H9 (cell line): Measurements from ENCODE around the gene ZNF423. TPM values are rescaled to one million over a fixed set of nuclear protein-coding genes. Genes with fewer than 3 reads are reported as not detected.

Experiments
- DNase-seq: peaks from one replicate; pipeline ENCODE4 v3.0.0-alpha.2; 2017
- H2AFZ ChIP-seq: one replicate; pipeline ENCODE4 v1.6.1; 2013; ENCODE audit warnings: mild to moderate bottlenecking, low read length, control low read depth, moderate library complexity
- H2AK5ac ChIP-seq: 2 replicates; pipeline ENCODE4 v1.6.1; 2013; ENCODE audit warnings: low read length, control low read depth, mixed read lengths; ENCODE audit not compliant: insufficient read length
- H2BK120ac ChIP-seq: one replicate; pipeline ENCODE4 v1.6.1; 2013; ENCODE audit warnings: low read depth, mild to moderate bottlenecking, low read length, control low read depth, inconsistent platforms; ENCODE audit not compliant: poor library complexity, severe bottlenecking
- H2BK12ac ChIP-seq: 2 replicates; pipeline ENCODE4 v1.6.1; 2013; ENCODE audit warnings: low read length, control low read depth, mixed read lengths, low read depth; ENCODE audit not compliant: insufficient read length
- H2BK15ac ChIP-seq: 2 replicates; pipeline ENCODE4 v1.6.1; 2013; ENCODE audit warnings: low read depth, low read length, control low read depth
- H2BK20ac ChIP-seq: one replicate; pipeline ENCODE4 v1.6.1; 2013; ENCODE audit warnings: low read depth, mild to moderate bottlenecking, low read length, control low read depth, inconsistent platforms; ENCODE audit not compliant: poor library complexity, severe bottlenecking
- H2BK5ac ChIP-seq: 2 replicates; pipeline ENCODE4 v1.6.1; 2013; ENCODE audit warnings: low read length, control low read depth, mixed read lengths; ENCODE audit not compliant: insufficient read length
- H3K14ac ChIP-seq: 2 replicates; pipeline ENCODE4 v1.6.1; 2013; ENCODE audit warnings: low read length, control low read depth; ENCODE audit not compliant: insufficient read depth
- H3K18ac ChIP-seq: 2 replicates; pipeline ENCODE4 v1.6.1; 2013; ENCODE audit warnings: low read depth, mild to moderate bottlenecking, mixed read lengths, low read length, control low read depth; ENCODE audit not compliant: insufficient read length
- H3K23ac ChIP-seq: 2 replicates; pipeline ENCODE4 v1.6.1; 2013; ENCODE audit warnings: low read length, control low read depth, mixed read lengths, low read depth; ENCODE audit not compliant: insufficient read length
- H3K23me2 ChIP-seq: 2 replicates; pipeline ENCODE4 v1.6.1; 2013; ENCODE audit warnings: low read depth, mild to moderate bottlenecking, mixed read lengths, low read length, control low read depth; ENCODE audit not compliant: insufficient read length, poor library complexity, severe bottlenecking
- H3K27ac ChIP-seq: 2 replicates; pipeline ENCODE4 v1.5.1; 2013; ENCODE audit warnings: low read length, control low read depth, mixed read lengths, low read depth; ENCODE audit not compliant: insufficient read length
- H3K27me3 ChIP-seq: 2 replicates; pipeline ENCODE4 v1.6.1; 2013; ENCODE audit warnings: low read length, control low read depth, inconsistent platforms; ENCODE audit not compliant: insufficient read depth
- H3K4ac ChIP-seq: 2 replicates; pipeline ENCODE4 v1.6.1; 2013; ENCODE audit warnings: low read depth, mild to moderate bottlenecking, control low read depth, inconsistent platforms, low read length, moderate library complexity
- H3K4me1 ChIP-seq: 2 replicates; pipeline ENCODE4 v1.6.1; 2013; ENCODE audit warnings: low read length, control low read depth, inconsistent platforms; ENCODE audit not compliant: insufficient read depth
- H3K4me2 ChIP-seq: 2 replicates; pipeline ENCODE4 v1.6.1; 2013; ENCODE audit warnings: low read length, control low read depth, mixed read lengths; ENCODE audit not compliant: insufficient read length, insufficient read depth
- H3K56ac ChIP-seq: 2 replicates; pipeline ENCODE4 v1.6.1; 2013; ENCODE audit warnings: low read depth, mild to moderate bottlenecking, mixed read lengths, low read length, control low read depth; ENCODE audit not compliant: insufficient read length
- H3K79me1 ChIP-seq: 2 replicates; pipeline ENCODE4 v1.6.1; 2013; ENCODE audit warnings: low read depth, mild to moderate bottlenecking, moderate library complexity, low read length, control low read depth, inconsistent platforms; ENCODE audit not compliant: insufficient read depth, poor library complexity, severe bottlenecking
- H3K79me2 ChIP-seq: 2 replicates; pipeline ENCODE4 v1.6.1; 2013; ENCODE audit warnings: low read length, control low read depth, inconsistent platforms; ENCODE audit not compliant: insufficient read depth
- H3K9ac ChIP-seq: 2 replicates; pipeline ENCODE4 v1.6.1; 2013; ENCODE audit warnings: low read length, control low read depth, mixed read lengths; ENCODE audit not compliant: insufficient read length; ENCODE audit errors: extremely low read depth
- H3K9me3 ChIP-seq: one replicate; pipeline ENCODE4 v1.6.1; 2013; ENCODE audit warnings: low read depth, low read length, inconsistent platforms; ENCODE audit not compliant: control insufficient read depth
- H3T11ph ChIP-seq: one replicate; pipeline ENCODE4 v1.6.1; 2013; ENCODE audit warnings: mild to moderate bottlenecking, low read length, control low read depth, inconsistent platforms
- H4K20me1 ChIP-seq: one replicate; pipeline ENCODE4 v1.6.1; 2013; ENCODE audit not compliant: control insufficient read depth, insufficient read length, insufficient read depth
- H4K5ac ChIP-seq: 2 replicates; pipeline ENCODE4 v1.6.1; 2013; ENCODE audit warnings: low read depth, mild to moderate bottlenecking, mixed read lengths, low read length, control low read depth; ENCODE audit not compliant: insufficient read length
- H4K8ac ChIP-seq: replicated peaks from 2 replicates; pipeline ENCODE4 v1.6.1; 2013; ENCODE audit warnings: low read length, control low read depth, mixed read lengths, low read depth; ENCODE audit not compliant: insufficient read length
- H4K91ac ChIP-seq: 2 replicates; pipeline ENCODE4 v1.6.1; 2013; ENCODE audit warnings: low read depth, mild to moderate bottlenecking, moderate library complexity, mixed read lengths, low read length, control low read depth; ENCODE audit not compliant: insufficient read length
- H3K27ac Mint-ChIP-seq, 3 experiments: 2 replicates in 2 of 3; 3 replicates in 1 of 3; pipeline ENCODE4 v1.8.0; 2020 to 2021; ENCODE audit warnings: mixed read lengths in 3 of 3, mild to moderate bottlenecking in 1 of 3, moderate library complexity in 1 of 3
- H3K27me3 Mint-ChIP-seq: 2 replicates; pipeline ENCODE4 v1.8.0; 2021; ENCODE audit warnings: low read depth, mild to moderate bottlenecking, moderate library complexity, mixed read lengths
- H3K36me3 Mint-ChIP-seq, 3 experiments: 2 replicates in 2 of 3; 3 replicates in 1 of 3; pipeline ENCODE4 v1.8.0; 2020 to 2021; ENCODE audit warnings: low read depth in 3 of 3, mixed read lengths in 3 of 3; ENCODE audit not compliant: insufficient read depth in 1 of 3
- H3K4me1 Mint-ChIP-seq, 2 experiments: 2 replicates each; pipeline ENCODE4 v1.8.0; 2020; ENCODE audit warnings: mixed read lengths in 2 of 2
- H3K4me3 Mint-ChIP-seq, 2 experiments: 2 replicates in 1 of 2; 3 replicates in 1 of 2; pipeline ENCODE4 v1.8.0; 2020 to 2021; ENCODE audit warnings: mild to moderate bottlenecking in 2 of 2, mixed read lengths in 2 of 2, moderate library complexity in 1 of 2
- H3K9me3 Mint-ChIP-seq, 2 experiments: 2 replicates in 1 of 2; 3 replicates in 1 of 2; pipeline ENCODE4 v1.8.0; 2020; ENCODE audit warnings: mild to moderate bottlenecking in 2 of 2, mixed read lengths in 2 of 2, moderate library complexity in 1 of 2
- CTCF ChIP-seq: fragments of 200-600 bp; sonication (generic); conservative IDR thresholded peaks from 3 replicates; pipeline ENCODE4 v1.8.0; 2021; ENCODE audit warnings: antibody characterized with exemption, mild to moderate bottlenecking
- WGBS: extraction: QIAGEN DNeasy Blood & Tissue Kit; methylation state at CpG from one replicate; pipeline ENCODE4 v1.1.7; 2013; ENCODE audit warnings: missing lambda C conversion rate, low lambda C conversion rate, mixed read lengths; ENCODE audit not compliant: insufficient read length; ENCODE audit errors: extremely low coverage; 5-methylcytosine and 5-hydroxymethylcytosine counted together
- total RNA-seq: library from RNA; stranded (reverse); gene quantifications from 2 replicates; pipeline ENCODE4 v1.2.1, GENCODE V29; 2021

ZNF423 gene
- total RNA-seq, 1 experiment from 2014 or later: 51.5 TPM

- Histone ChIP-seq H3K4me2 (no peak overlapping the region), H2BK5ac (no peak overlapping the region), H4K20me1 (no peaks in the 10 kb centered on the region), H3K23me2 (no peaks in the 10 kb centered on the region), H2BK120ac (no peak overlapping the region), H3K4ac (no peak overlapping the region), H3K56ac (no peak overlapping the region), H3T11ph (no peak overlapping the region), H3K79me1 (no peaks in the 10 kb centered on the region), H4K8ac (no peak overlapping the region), H2AK5ac (no peak overlapping the region), H2BK12ac (no peak overlapping the region), H3K9me3 (no peaks in the 10 kb centered on the region), H3K4me1 (no peaks in the 10 kb centered on the region), H4K91ac (no peak overlapping the region), H3K79me2 (no peaks in the 10 kb centered on the region), H4K5ac (no peak overlapping the region), H3K14ac (no peak overlapping the region; the same call in 1 of the 2 replicates), H2BK15ac (no peak overlapping the region), H3K27ac (no peak overlapping the region), H2AFZ (no peak overlapping the region), H3K18ac (no peak overlapping the region), H3K27me3 (no peaks in the 10 kb centered on the region), H2BK20ac (no peak overlapping the region), H3K9ac (no peak overlapping the region), H3K23ac (no peak overlapping the region)
- no peak for TF ChIP-seq CTCF
- peaks cover 3 to 9% of the 10 kb centered on the region in 2 experiments; a peak in 1 of 4 replicates for H3K4me1 Mint-ChIP-seq
- peaks cover 0 to 4% of the 10 kb centered on the region in 2 experiments; a peak in 2 of 5 replicates for H3K9me3 Mint-ChIP-seq
- H3K27ac Mint-ChIP-seq: peak overlapping the region in 1 of 3 experiments; percentile 76; a peak in 2 of 7 replicates
- peak; percentile 9 for DNase-seq
- H3K4me3 Mint-ChIP-seq: no peak overlapping the region; a peak in 1 of 5 replicates
- WGBS: no CpG with 5 or more reads among the region's 5 CpGs
- H3K36me3 Mint-ChIP-seq: peaks cover 7 to 24% (median 13%) of the 10 kb centered on the region in 3 experiments
- H3K27me3 Mint-ChIP-seq: no peaks in the 10 kb centered on the region
Measured at GRCh38 chr16:49631187-49632041, 224.5 kb downstream of the ZNF423 start.
